GM12875 (cell line): Measurements from ENCODE around the gene SMYD4.
"Not testable (repeated sequence)": the region's sequence is repeated elsewhere in the genome, so short reads cannot be mapped to it uniquely, and the experiment has no call there.

Experiments
- H3K4me3 ChIP-seq: one replicate; pipeline ENCODE4 v1.5.1; 2011; ENCODE audit warnings: low read depth, low read length, control low read depth
- CTCF ChIP-seq: IDR thresholded peaks from 2 replicates; pipeline ENCODE4 v1.5.1; 2011; ENCODE audit warnings: low read depth, mild to moderate bottlenecking, control low read depth, inconsistent platforms, low read length, moderate library complexity, borderline replicate concordance; ENCODE audit not compliant: insufficient read depth

Gene SMYD4

GRCh38 chr17:1742371-1743087, 87.2 kb downstream of the SMYD4 start, which contains the start of gene SERPINF2:
SERPINF2 (plus strand) TSS chr17:1742871; CDS start chr17:1744996, 2,125 bp downstream.
- TF ChIP-seq CTCF, result no peak
- no peak within 1 kb of the TSS for H3K4me3 ChIP-seq

- H3K4me3 ChIP-seq, result not testable (repeated sequence)
Measured at GRCh38 chr17:1741899-1742298, 87.8 kb downstream of the SMYD4 start.

- H3K4me3 ChIP-seq, result no peak overlapping the region
- TF ChIP-seq CTCF, result no peak
Measured at GRCh38 chr17:1737531-1738291, 92.0 kb downstream of the SMYD4 start.

- H3K4me3 ChIP-seq, result no peak overlapping the region
- TF ChIP-seq CTCF, result no peak
Measured at GRCh38 chr17:1736348-1737281, 93.1 kb downstream of the SMYD4 start.

GRCh38 chr17:1735834-1736347, 93.8 kb downstream of the SMYD4 start:
- H3K4me3 ChIP-seq, result no peak overlapping the region
- TF ChIP-seq CTCF, result no peak

GRCh38 chr17:1735418-1735817, 94.3 kb downstream of the SMYD4 start:
- no peak overlapping the region for H3K4me3 ChIP-seq
- TF ChIP-seq CTCF, result no peak

- no peak for TF ChIP-seq CTCF
- no peak overlapping the region for H3K4me3 ChIP-seq
Measured at GRCh38 chr17:1733759-1734158, 95.9 kb downstream of the SMYD4 start.
